SU-DHL-6 (cell line): ENCODE results near the gene CTU1.

Experiments
- EZH2phosphoT487 ChIP-seq: fragments of 200-600 bp; sonication (generic), shearing (Covaris generic); conservative IDR thresholded peaks from 2 replicates; pipeline ENCODE4 v1.6.1; 2018; ENCODE audit warnings: mild to moderate bottlenecking, antibody characterized with exemption, low read length, moderate library complexity, mixed read lengths
- TF ChIP-seq, protein P1 (sequence below): fragments of 200-600 bp; sonication (generic); IDR thresholded peaks from one replicate; pipeline ENCODE4 v1.5.1; 2017; ENCODE audit warnings: antibody characterized with exemption, mild to moderate bottlenecking, low read length, moderate library complexity; ENCODE audit not compliant: insufficient read depth, poor library complexity, severe bottlenecking

DNA sequence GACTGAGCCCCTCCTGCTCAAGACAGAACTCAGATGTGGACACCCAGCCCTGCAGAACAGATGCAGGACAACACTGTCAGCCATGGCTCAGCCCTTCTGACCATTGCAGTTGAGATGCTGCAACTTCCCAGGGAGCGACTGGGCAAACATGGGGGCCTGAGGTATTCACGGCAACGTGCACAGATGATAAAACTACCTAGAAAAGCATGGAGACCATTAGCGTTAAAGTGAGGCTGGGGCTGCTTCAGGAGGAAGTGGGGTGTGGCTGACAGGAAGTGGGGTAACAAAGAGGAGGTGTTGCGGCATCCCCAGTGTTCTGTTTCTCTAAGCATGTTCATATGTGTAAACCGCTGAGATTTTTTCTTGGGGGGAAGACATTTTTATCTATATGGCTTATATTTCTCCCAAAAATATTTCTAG is 15.2 kb upstream of the CTU1 start:
- TF ChIP-seq, protein P1, sequence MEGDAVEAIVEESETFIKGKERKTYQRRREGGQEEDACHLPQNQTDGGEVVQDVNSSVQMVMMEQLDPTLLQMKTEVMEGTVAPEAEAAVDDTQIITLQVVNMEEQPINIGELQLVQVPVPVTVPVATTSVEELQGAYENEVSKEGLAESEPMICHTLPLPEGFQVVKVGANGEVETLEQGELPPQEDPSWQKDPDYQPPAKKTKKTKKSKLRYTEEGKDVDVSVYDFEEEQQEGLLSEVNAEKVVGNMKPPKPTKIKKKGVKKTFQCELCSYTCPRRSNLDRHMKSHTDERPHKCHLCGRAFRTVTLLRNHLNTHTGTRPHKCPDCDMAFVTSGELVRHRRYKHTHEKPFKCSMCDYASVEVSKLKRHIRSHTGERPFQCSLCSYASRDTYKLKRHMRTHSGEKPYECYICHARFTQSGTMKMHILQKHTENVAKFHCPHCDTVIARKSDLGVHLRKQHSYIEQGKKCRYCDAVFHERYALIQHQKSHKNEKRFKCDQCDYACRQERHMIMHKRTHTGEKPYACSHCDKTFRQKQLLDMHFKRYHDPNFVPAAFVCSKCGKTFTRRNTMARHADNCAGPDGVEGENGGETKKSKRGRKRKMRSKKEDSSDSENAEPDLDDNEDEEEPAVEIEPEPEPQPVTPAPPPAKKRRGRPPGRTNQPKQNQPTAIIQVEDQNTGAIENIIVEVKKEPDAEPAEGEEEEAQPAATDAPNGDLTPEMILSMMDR = no peak
- no peak for TF ChIP-seq EZH2phosphoT487
